GM04504 (cell line): ENCODE measurements around the gene PLCB1.
"Not testable (repeated sequence)": the region's sequence is repeated elsewhere in the genome, so short reads cannot be mapped to it uniquely, and the experiment has no call there.

Source experiments
- DNase-seq: peaks from one replicate; pipeline ENCODE4 v3.0.0-alpha.2; 2012; ENCODE audit warnings: low read depth

The PLCB1 gene

DNA sequence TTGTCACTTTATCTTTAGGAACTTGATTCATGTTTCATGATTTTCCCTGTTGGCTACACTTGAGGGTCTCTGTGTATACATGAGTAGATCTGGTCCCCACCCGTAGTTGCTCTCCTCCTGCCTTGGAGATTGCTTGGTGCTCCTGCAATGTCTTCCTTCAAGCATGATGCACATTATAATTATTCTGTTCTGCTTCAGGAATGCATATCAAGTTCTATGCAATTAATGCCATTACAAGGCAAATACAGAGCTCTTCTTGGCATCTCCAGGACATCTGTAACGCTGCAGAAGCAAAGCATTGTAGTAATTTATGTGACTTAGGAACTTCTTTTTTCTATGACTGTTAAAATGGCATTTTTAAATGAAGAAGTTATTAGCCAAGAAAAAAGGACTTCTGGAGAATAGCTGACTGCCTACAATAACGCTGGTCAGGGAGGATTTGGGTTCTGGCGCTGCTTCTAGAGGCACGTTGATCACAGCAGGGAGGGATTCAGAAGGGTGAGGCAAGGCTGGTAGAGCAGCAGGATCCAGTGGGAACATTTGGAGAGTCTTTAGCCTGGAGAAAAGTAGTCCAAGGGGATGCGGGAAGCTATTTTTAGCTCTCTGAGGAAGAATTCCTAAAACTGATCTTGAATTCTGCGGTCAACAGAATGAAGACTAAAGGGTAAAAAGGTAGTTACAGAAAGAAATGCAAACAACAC lies 203.6 kb downstream of the PLCB1 start:
- no peak for DNase-seq

DNA sequence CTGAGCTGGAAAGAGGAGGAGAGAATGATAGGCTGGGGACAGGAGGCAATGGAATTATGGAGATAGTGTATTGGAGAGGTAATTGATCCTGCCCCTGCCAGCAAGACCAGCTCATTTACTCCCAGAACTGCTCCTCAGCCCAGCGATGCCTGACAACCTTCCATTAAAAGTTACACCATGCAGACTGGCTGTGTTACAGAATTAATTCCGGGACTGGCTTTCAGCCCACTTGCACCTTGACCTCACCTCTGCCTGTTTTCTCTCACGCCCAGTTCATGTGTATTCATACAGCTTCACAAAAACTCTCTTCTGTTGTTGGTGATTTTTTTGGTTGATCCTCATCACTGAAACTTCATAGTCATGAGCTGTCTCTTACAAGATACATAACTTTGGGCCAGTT lies 207.3 kb downstream of the PLCB1 start:
- DNase-seq, result no peak

DNA sequence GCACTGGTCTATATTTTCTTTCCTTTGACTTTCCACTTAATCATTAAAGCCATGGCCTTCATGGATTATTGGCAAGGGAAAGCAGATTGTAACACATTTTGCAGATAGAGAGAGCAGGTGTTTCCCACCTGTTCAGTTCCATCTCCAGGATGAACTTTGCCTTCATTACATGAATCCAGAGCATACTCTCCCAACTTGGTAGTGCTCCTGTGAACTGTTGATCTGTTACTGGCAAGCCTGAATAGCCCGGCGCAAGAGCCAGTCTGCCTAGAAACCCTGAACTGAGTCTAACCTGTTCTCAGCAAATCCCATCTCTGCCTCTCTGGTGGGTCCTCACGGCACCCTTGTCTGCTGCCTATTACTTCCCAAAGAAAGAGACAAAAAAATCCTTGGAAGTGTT lies 210.3 kb downstream of the PLCB1 start:
- DNase-seq, result no peak

DNA sequence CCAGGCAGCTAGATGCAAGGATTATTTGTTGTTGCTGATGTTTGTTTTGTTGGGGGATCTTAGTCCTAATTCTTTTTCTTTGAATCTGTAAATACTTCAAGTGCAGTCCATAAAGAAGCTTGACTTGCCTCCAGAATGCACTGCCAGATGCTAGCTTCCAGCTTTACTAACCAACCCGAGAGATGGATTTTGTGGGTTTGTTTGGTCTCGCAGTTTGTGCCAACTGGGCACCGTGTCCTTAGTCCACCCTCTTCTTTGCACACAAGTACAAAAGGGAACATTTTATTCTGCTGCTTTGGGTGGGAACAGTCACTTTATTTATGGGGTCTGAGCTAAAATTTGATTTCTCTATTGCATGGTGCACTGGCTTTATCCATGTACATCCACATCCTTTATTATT lies 212.0 kb downstream of the PLCB1 start:
- no peak for DNase-seq

DNA sequence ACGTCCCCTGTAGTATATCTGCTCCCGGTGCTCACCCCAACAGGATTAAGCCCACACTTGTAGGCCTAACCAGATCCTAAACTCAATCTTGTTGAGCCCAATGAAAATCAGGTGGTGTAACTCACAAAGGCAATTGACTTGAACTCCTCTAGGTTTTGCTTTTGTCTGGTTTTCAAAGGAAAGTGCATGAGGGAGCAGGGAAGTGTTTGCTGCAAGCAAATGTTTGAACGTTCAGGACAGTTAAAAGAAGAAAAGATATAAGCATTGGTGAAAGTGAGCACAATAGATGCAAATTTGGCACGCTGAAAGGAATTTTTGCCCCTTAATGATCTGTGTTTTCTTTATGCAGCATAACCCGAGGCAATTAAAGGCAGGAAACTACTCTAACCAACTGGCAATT lies 212.6 kb downstream of the PLCB1 start:
- DNase-seq, result no peak

DNA sequence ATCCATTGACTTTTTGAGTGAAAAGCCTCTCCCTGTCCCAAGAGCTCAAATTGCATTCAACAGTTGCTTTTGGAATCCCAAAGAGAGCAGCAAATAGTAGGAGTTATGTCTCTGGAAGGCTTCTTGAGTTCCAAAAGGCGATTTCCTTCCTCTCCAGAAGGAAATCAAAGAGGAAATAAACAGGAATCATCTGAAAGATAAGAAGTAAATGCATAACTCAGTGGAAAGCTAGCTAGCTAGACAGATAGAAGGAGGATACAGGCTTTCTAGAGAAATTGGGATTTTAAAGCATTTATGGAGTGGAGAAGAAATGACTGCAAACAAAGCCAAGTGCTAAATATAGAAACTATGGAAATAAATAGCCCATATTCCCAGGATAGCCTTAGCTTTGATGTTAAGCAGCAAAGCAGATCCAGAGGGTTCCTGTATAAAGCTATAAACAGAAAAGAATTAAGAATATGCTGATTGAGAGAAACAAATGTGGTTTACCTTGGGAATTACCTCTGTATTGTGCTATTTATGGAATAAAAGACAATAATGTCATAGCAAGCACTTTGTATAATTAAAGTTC lies 214.7 kb downstream of the PLCB1 start:
- no peak for DNase-seq

DNA sequence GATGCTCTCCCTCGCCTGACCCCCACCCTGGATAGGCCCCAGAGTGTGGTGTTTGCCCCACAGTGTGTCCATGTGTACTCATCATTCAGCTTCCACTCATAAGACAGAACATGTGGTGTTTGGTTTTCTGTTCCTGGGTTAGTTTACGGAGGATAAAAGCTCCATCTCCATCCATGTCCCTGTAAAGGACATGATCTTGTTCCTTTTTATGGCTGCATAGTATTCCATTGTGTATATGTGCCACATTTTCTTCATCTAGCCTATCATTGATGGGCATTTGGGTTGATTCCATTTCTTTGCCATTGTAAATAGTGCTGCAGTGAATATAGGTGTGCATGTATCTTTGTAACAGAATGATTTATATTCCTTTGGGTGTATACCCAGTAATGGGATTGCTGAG lies 218.2 kb downstream of the PLCB1 start:
- not testable (repeated sequence) for DNase-seq

DNA sequence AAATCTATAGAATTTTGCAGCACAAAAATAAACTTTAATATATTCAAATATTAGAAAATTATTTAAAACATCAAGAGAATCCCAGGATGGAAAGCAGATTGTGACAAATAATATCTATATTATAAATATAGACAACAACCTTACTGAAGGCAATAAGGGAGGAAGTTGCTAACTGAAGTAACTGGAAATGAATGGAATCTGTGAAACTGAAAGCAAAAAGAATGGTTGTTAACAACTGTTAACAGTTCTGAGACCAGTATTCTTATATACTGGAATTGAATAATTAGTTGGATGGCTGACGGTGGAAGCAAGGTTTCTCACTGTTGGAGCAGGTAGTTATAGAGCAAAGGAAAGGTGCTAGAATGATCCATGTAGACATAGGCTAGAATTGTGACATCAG lies 220.4 kb downstream of the PLCB1 start:
- no peak for DNase-seq

DNA sequence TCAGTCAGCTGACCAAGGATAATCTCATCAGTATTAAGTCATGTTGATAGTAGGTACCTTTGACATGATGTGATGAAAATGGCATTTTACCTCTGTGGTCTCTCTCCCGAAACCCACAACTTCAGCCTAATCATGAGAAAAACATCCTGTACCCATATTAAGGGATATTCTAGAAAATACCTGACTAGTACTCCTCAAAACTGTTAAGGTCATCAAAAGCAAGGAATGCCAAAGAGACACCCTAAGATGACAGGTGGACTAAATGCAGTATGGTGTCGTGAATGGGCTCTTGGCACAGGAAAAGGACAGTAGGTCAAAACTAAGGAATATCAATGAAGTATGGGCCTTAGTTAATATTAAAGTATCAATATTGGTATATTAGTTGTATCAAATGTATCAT lies 221.4 kb downstream of the PLCB1 start:
- no peak for DNase-seq

DNA sequence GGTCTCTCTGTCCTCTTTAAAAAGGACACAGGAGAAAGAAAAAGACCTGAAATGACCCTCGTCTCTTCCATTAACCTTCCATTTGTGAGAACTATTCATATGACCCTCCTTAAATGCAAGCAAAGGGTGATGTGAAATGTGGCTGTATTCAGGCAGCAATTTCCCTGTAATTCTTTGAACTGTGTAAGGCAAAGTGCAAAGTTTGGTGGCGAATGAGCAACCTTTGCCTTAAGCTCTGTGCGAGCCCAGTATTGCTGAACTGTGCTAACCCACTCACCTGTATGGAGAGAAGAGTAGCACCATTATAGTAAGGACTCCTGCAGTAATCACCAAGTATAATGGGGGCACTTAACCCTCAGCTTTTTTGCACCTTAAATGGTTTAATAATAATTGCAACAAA lies 223.4 kb downstream of the PLCB1 start:
- no peak for DNase-seq

DNA sequence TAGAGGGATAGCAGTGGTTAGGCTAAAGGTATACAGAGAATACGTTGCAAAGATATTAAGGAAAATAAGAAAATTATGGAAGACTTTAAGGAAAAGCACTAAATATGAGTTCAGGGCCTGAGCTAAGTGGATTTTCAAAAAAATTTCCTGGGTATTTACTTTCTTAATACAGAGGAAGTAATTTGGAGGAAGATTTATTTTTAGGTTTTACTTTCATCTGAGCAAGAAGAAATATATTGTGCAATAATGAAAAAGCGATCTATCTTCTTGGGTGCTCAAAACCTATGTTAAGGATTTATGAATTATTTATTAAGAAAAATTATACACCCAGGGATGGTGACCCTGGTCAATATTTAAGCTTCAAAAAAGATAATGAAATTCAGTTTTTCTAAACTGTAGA lies 224.7 kb downstream of the PLCB1 start:
- DNase-seq, result no peak

DNA sequence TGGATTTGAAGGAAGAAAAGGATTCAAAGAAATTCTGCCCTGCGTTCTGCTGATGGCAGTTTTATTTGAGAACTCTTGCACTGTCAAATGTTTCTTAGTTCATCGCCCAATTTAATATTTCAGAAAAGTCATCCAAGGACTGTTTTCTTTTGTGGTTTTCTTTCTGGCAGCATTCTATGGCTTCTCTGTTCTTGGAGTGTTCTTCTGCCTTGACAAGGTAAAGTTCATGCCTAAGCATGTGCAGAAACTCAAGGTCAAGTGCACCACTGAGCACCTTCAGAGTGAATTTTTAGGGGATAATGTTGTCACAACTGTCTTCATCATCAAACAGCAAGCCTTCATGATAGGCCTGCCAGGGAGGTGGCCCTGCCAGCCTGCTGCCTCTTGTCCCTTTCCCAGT lies 225.6 kb downstream of the PLCB1 start:
- no peak for DNase-seq

DNA sequence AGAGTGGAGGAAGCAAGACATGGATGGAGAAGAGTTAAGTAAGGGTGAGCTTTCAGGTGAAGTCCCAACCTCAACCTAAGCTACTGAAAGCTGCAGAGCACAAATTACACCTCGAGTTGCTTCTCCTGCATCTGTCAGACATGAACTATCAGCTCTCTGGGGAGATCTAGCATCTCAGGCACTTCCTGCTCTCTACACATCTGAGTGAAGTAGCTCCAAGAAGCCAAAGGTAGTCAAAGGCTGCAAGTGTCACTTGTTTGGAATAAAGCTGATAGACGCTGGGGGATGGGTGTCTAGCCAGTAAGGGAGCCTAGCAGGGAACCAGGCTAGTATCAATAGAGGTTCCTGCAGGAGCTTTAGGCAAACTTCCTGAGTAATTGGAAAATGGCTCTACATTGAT lies 228.0 kb downstream of the PLCB1 start:
- DNase-seq, result no peak

DNA sequence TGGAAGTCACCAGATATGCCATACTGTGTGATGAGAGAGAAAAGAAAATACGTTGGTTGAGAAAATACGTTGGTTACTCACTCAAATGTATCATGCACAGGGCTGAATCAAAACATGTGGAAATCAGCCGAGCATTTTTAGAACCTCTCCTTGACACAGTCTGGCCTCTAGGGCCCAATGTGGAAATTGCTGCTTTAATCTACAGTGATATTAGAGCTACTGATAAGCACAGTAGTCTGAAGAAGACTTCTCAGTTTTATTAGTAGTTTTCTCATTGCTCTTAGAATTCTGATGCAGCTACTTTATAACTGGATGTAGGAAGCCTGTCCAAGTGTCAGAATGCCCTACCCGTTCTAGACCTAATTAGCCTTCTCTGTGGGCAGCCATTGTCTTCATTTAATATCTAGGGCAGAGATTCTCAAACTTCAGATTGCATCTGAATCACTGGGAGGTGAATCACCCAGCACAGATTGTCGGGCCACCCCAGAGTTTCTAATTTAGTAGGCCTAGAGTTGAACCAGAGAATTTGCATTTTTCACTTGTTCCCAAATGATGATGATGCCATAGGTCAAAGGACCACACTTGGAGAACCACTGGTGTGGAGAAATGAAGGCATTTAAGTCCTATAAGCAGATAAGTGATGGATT lies 229.1 kb downstream of the PLCB1 start:
- DNase-seq, result peak; percentile 21

DNA sequence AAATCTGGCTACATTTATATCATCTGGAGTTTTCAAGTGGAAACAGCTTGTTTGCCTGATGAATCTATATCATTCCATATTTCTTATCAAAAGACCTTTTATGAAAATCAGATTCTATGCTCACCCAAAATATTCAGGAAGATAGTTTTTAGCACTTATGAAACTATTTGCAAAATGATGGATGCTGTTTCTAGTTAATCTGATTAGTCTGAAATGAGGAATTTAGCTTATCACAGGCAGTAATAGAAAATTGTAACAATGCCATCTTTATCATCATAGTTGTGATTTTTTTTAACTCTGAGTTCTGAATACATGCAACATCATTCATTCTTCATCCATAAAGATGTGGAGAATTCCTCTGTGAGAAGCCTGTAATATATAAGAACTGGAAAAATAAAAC lies 229.7 kb downstream of the PLCB1 start:
- no peak for DNase-seq

DNA sequence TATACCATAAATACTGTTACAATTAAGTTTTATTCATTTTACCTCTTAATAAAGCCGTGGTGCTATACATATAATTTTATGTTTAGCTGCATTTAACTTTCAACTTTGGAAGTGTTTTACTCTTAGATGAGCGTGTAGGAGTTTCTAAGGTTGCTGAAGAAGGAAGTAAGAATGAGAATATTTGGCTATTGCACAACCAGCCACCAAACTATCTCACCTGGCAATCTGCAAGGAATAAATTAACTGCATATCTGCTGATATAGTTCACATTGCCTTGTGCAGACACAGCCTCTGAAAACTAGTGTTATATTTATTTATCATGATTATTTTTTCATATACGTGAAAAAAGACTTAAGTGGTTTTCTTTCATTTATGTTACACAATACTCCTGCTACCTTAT lies 230.4 kb downstream of the PLCB1 start:
- no peak for DNase-seq

DNA sequence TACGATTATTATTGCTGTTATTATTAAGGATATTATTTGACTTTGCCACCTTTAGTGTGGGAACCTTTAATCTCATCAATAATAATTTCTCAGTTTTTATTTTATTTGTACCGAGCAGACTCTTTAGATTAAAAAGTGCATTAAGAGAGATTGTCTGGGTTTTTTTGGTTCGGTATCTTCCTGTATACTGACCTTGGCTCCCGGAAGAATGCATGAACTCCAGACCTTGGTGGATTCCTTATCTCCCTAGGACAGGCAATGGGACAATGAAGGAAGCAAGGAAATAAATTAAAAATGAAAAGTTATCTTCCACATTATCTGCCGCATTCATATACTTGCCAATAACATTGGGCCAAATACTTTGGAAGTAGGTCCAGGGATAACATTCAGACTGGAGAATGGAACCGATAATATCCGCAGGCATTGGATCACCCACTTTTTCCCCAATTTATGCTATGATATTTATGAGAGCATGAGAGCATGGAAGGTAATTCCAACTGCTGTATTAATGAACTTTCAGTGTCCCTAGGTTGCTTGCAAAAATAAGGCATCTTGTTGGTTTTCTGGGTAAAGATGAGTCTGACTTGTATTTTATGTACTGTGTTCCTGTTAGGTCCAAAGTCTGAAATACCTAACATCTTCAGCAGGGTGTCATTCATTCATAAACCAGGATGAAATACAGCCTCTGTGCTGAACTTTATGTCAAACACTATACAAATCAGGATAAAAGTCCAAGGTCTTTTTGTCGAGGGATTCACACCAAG lies 232.1 kb downstream of the PLCB1 start:
- no peak for DNase-seq

DNA sequence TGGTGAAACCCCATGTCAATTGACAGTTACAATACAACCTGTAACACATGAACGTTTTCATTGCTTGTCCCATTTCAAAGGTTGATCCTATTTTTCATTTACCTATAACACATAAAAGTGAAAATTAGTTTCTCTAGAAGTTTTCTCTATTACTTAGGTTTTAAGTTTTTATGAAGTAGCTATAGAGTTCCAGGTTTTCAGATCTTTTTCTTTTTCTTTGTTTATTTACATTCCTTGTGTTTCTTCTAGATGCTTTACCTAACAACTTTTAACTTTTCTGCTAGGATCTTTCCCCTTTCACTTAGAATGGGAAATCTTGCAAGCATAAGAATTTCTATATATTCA lies 232.6 kb downstream of the PLCB1 start:
- DNase-seq, result no peak

DNA sequence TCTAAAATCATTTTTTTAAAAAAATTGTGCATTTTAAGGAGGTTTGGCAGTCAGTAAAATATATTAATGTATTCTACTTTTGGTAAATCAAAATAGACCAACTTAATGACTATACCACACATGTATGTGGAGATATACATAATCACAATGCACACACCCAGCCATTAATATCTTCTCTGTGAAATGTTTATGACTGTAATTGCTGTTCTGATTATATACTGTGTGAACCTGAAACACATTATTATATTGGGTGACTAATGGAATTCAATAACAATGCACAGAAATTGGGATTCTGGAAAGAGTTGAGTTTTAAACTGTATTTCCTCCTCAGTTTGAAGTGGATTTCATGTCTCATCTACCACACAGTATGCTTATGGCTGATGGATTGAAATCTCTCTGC lies 233.6 kb downstream of the PLCB1 start:
- DNase-seq, result no peak

DNA sequence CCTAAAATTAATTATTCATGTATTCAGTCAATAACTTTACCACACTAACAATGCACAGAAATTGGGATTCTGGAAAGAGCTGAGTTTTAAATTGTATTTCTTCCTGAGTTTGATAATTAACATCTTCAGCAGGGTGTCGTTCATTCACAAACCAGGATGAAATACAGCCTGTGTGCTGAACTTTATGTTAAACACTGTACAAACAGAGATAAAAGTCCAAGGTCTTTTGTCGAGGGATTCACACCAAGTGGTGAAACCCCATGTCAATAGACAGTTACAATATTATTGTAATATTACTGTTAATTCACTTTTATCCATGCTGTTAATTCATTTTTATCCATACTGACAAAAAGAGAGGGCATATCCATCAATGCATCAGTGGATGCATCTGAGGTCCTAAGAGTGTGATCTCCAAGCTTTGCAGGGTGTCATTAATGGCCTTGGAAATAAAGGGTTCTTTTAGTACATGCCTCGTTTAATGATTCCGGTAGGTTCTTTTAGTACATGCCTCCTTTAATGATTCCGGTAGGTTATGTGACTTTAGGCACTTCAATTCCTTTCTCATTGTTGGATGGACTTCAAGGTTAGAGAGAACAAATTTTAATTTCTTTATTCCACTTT lies 234.3 kb downstream of the PLCB1 start:
- DNase-seq, result no peak

DNA sequence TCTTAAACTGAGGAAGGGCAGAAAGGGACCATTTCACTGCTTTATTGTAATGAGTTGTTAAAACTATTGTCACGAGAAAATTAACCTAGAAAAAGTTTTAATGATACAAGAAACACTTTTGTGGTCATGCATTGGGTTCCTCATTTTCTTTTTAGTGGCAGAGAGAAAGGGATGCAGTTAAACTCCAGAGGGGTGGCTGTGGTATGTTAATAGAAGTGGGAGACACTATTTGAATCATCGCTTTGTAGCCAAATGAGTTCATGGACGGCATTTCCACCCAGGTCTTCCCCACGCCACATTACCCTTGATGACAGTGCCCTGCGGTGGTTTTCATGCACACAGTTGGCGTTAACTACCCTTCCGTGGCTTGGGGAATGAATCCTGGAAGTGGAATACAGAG lies 235.6 kb downstream of the PLCB1 start:
- no peak for DNase-seq

DNA sequence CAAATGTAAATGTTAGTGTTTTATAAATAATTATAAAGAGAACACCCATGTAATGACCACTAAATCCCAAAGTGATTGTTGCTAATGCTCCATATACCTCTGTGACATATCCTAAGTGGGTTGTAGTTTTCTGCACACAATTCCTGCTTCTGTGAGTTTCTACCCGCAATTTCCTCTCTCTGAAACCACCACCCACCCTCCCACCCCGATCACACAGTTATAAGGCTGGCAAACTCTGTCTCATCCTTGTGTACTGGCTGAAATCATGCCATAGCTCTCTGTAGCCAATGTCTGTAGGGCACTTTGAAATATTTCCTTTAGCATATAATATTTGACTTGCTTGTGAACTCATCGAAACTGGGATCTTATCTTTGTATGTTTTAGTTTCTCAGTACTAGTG lies 236.6 kb downstream of the PLCB1 start:
- DNase-seq, result no peak

DNA sequence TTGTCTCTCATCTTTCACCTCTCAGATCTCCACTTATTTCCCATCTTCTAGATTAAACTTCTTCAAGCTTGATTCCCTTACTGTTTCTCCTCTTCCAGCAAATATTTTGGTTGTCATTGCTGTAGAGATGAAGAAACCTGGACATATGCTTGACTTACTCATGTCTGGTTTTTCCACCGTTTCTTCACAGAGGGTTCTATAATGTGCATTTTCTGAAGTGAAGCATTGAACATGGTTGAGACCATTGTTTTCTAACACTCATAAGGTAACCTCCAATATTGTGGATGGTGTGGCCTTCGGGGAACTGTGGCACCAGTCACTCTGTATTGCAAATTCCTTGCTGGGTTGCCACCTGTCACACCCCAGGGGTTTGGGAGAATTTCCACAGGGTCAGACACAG lies 237.2 kb downstream of the PLCB1 start:
- no peak for DNase-seq
